BE2C (cell line): ENCODE results near the gene ZNF587.
"Not testable (repeated sequence)": the region's sequence is repeated elsewhere in the genome, so short reads cannot be mapped to it uniquely, and the experiment has no call there.

Experiments
- DNase-seq: peaks from one replicate; pipeline ENCODE4 v3.0.0-alpha.2; 2020
- H3K27me3 ChIP-seq: fragments of 250-450 bp; sonication (Bioruptor Pico); 2 replicates; pipeline ENCODE4 v1.5.1; 2020; ENCODE audit warnings: mild to moderate bottlenecking
- H3K36me3 ChIP-seq: fragments of 250-450 bp; sonication (Bioruptor Pico); 2 replicates; pipeline ENCODE4 v1.5.1; 2020; ENCODE audit warnings: mild to moderate bottlenecking
- H3K4me1 ChIP-seq: fragments of 250-450 bp; sonication (Bioruptor Pico); 2 replicates; pipeline ENCODE4 v1.5.1; 2020
- H3K4me3 ChIP-seq: 2 replicates; pipeline ENCODE4 v1.5.1; 2011; ENCODE audit warnings: low read depth, low read length
- H3K9me3 ChIP-seq: fragments of 250-450 bp; sonication (Bioruptor Pico); 2 replicates; pipeline ENCODE4 v1.5.1; 2020
- TF ChIP-seq, protein P1 (sequence below): IDR thresholded peaks from 2 replicates; pipeline ENCODE4 v1.5.1; 2012; ENCODE audit warnings: mild to moderate bottlenecking, low read depth, low read length

The ZNF587 gene

DNA sequence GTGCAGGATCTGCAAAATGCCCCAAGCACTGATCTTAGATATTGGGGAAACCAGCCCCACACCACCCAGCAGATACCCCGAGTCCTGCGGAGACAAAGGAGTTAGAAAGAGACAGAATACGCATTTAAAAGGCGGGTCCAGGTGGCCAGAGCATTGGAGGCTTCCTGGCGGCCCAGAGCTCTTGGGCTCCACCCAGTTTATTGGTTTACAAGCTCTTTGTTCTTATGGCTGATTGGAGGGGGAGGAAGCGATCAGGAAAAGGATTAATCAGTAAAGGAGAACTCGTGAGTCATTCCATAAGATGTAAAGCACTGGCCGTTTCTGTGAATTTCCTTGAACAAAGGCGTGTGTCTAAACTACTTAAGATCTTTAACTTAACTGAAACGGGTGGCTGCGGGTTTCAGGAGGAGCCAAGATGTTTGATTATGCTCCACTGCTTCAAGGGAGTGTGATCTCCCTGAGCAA lies 926 bp downstream of the ZNF587 start:
- no peaks in the 10 kb centered on the region for H3K9me3 ChIP-seq
- peaks cover 20% of the 10 kb centered on the region for H3K36me3 ChIP-seq
- no peaks in the 10 kb centered on the region for H3K4me1 ChIP-seq
- H3K4me3 ChIP-seq, result peak overlapping the region; percentile 84
- TF ChIP-seq, protein P1, sequence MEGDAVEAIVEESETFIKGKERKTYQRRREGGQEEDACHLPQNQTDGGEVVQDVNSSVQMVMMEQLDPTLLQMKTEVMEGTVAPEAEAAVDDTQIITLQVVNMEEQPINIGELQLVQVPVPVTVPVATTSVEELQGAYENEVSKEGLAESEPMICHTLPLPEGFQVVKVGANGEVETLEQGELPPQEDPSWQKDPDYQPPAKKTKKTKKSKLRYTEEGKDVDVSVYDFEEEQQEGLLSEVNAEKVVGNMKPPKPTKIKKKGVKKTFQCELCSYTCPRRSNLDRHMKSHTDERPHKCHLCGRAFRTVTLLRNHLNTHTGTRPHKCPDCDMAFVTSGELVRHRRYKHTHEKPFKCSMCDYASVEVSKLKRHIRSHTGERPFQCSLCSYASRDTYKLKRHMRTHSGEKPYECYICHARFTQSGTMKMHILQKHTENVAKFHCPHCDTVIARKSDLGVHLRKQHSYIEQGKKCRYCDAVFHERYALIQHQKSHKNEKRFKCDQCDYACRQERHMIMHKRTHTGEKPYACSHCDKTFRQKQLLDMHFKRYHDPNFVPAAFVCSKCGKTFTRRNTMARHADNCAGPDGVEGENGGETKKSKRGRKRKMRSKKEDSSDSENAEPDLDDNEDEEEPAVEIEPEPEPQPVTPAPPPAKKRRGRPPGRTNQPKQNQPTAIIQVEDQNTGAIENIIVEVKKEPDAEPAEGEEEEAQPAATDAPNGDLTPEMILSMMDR, result no peak
- DNase-seq, result peak; percentile 23
- no peaks in the 10 kb centered on the region for H3K27me3 ChIP-seq

DNA sequence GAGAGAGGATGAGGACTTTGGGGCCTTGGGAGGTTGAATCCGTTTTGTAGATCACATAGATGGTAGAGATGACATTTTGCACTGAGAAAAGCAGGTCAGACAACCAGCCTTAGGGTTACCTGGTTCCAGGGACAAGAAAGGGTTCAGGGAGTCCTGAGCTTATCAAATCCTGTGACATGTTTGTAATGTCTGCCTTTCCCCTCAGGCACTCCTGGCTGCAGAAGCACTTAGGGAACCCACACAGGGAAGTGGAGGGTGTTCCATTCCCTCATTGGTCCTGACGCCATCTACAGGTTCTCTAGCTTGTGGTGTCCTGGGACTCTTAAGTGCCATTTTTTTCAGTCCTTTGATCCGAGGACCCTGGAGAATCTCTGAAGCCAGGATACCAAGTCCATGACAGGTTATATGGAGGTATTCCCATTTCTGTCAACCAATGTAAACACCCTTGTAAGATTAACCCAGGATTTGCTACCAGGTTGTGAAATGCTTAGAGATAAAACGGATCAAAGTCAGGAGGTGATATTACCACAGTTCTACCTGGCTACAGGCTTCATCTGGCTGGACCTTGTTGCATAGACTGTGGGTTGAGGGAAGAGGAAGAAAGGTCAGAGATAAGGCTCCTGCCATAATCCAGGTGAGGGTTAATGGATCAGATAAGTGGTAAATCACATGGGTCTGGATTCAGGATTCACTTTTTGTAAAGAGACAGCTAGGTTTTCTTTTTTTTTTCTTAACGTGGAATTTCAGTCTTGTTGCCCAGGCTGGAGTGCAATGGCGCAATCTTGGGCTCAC lies 2.3 kb downstream of the ZNF587 start:
- not testable (repeated sequence) for H3K4me3 ChIP-seq, DNase-seq, H3K9me3 ChIP-seq, H3K27me3 ChIP-seq, H3K4me1 ChIP-seq
- H3K36me3 ChIP-seq, result peaks cover 30% of the 10 kb centered on the region

DNA sequence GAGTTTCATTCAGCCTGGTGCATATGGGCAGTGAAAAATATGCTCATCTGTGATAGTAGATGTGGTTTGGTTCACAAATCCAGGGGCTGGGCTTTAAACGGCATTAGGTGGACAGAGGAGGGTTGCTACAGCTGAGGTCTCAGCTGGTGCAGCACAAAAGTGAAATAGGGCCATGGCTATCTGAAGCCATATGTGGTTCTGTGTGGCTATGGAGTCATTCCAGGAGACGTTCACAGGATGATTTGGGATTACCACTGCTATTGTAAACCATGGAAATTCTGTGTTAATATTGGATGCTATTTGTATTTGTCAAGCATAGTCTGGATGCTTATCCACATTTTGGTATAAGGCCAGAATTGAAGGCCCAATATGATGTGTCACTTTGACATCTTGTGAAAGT lies 4.5 kb downstream of the ZNF587 start:
- H3K4me1 ChIP-seq, H3K4me3 ChIP-seq, H3K27me3 ChIP-seq, H3K9me3 ChIP-seq, DNase-seq: not testable (repeated sequence)
- H3K36me3 ChIP-seq, result peaks cover 39% of the 10 kb centered on the region

DNA sequence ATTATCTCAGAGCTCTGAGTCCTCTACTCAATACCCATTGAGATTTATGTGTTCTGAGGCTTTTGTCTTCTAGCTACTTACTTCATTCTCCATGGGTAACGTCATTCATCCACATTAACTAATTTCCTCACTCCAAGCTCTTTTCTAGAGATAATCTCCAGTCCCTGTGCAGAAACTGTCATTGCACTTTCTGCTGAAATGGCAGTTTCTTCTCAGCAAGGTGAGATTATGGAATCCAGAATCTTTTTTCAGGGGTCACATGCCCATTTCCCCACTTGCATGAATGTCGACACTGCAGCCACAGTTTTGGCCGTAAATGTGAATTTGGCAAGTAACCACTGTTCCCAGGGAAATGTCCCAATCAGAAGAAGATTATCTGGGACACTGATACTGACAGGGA lies 12.7 kb downstream of the ZNF587 start:
- H3K36me3 ChIP-seq, result peaks cover 63% of the 10 kb centered on the region
- not testable (repeated sequence) for H3K4me1 ChIP-seq, DNase-seq, H3K27me3 ChIP-seq, H3K4me3 ChIP-seq, H3K9me3 ChIP-seq

DNA sequence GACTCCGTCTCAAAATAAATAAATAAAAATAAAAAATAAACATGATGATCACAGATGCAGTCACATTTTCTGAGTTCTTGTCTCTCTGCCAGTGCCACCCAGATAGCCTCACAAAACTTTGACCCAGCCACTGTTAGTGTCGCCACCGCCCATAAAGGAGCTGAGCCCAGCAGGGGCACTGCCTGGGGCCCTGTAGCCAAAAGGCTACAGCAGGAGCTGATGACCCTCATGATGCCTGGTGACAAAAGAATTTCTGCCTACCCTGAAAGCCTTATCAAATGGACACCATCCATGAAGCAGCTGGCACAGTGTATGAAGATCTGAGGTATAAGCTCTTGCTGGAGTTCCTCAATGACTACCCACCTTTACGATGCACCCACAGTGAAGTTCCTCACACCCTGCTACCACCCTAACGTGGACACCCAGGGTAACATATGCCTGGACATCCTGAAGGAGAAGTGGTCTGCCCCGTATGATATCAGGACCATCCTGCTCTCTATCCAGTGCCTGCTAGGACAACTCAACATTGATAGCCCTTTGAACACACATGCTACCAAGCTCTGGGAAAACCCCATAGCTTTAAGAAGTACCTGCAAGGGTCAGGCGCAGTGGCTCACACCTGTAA lies 18.3 kb downstream of the ZNF587 start:
- TF ChIP-seq, protein P1, result no peak
- Histone ChIP-seq H3K4me1 (no peaks in the 10 kb centered on the region), H3K9me3 (no peaks in the 10 kb centered on the region; the same call in 1 of the 2 replicates), H3K4me3 (no peak overlapping the region), H3K36me3 (peaks cover 69% of the 10 kb centered on the region), H3K27me3 (no peaks in the 10 kb centered on the region)
- DNase-seq, result no peak

DNA sequence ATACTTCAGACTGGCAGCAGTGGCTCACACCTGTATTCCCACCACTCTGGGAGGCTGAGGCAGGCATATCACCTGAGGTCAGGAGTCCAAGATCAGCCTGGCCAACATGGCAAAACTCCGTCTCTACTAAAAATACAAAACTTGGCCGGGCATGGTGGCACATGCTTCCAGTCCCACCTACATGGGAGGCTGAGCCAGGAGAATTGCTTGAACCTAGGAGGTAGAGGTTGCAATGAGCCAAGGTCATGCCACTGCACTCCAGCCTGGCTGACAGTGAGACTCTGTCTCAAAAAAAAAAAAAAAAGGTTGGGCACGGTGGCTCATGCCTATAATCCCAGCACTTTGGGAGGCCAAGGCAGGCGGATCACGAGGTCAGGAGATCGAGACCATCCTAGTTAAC lies 20.0 kb downstream of the ZNF587 start:
- not testable (repeated sequence) for H3K4me1 ChIP-seq, DNase-seq, H3K9me3 ChIP-seq, H3K4me3 ChIP-seq, H3K27me3 ChIP-seq
- peaks cover 71% of the 10 kb centered on the region for H3K36me3 ChIP-seq

DNA sequence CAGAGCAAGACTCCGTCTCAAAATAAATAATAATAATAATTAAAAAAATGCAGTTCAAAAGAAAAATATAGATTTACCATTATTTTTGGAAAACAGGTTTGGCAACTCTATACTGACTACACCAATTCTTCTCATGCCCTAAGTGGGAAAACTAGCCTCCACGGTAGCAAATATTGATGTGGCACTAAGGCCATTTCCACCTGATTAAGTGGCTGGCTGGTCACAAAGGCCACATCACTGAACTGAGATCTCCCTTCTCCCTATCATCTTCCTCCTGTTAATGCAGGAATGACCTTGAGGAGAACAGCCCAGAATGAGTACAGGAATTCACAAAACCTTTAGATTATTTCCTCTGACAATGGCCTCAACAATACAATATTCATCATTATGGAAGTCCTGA lies 20.6 kb downstream of the ZNF587 start:
- TF ChIP-seq, protein P1, result no peak
- Histone ChIP-seq H3K4me3 (no peak overlapping the region), H3K36me3 (peaks cover 69% of the 10 kb centered on the region), H3K4me1 (no peaks in the 10 kb centered on the region), H3K9me3 (no peaks in the 10 kb centered on the region; the same call in 1 of the 2 replicates), H3K27me3 (no peaks in the 10 kb centered on the region)
- DNase-seq, result no peak

DNA sequence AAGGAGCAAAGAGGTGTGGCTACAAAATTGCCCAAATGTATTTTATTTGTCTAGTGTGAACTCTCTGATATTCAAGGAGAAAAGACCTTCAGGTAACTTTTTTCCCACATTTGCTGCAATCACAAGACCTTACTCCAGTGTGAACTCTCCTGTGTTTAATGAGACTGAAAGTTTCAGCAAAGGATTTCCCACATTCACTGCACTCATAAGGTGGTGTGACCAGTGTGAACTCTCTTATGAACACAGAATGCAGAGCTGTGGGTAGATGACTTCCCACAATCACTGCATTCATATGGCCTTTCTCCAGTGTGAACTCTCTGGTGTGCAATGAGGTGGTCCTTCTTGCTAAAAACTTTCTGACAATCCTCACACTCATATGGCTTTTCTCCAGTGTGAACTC lies 22.8 kb downstream of the ZNF587 start:
- H3K36me3 ChIP-seq, result peaks cover 70% of the 10 kb centered on the region

DNA sequence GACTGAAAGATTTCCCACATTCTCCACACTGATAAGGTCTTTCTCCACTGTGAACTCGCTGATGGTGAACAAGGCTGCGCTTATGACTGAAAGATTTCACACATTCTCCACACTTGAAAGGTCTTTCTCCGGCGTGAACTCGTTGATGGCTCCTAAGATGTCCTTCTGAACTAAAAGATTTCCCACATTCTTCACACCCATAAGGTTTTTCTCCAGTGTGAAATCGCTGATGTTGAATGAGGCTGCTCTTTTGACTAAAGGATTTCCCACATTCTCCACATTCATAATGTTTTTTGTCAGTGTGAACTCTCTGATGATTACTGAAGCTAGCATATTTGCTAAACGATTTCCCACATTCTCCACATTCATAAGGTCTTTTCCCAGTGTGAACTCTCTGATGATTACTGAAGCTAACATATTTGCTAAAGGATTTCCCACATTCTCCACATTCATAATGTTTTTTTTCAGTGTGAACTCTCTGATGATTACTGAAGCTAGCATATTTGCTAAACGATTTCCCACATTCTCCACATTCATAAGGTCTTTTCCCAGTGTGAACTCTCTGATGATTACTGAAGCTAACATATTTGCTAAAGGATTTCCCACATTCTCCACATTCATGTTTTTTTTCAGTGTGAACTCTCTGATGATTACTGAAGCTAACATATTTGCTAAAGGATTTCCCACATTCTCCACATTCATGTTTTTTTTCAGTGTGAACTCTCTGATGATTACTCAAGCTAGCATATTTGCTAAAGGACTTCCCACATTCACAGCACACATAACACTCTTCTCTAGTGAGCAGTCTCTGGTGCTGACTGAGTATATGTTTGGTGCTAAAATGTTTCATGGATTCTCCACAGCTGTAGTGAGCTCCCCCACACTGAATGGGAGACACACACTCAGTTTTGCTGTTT lies 24.5 kb downstream of the ZNF587 start:
- peaks cover 67% of the 10 kb centered on the region for H3K36me3 ChIP-seq
- H3K9me3 ChIP-seq, DNase-seq, H3K4me3 ChIP-seq, H3K27me3 ChIP-seq, H3K4me1 ChIP-seq: not testable (repeated sequence)

More for the DNA sequence above, 22.8 kb downstream of the ZNF587 start:
- TF ChIP-seq, protein P1, result no peak
- H3K9me3 ChIP-seq, result peaks cover 1% of the 10 kb centered on the region; the same call in 1 of the 2 replicates
- no peaks in the 10 kb centered on the region for H3K27me3 ChIP-seq
- H3K4me3 ChIP-seq, result no peak overlapping the region
- DNase-seq, result no peak
- no peaks in the 10 kb centered on the region for H3K4me1 ChIP-seq
